ENCODE measurements around the gene FBXW10B.
"Not testable (repeated sequence)": the region's sequence is repeated elsewhere in the genome, so short reads cannot be mapped to it uniquely, and the experiment has no call there.

FBXW10B gene, protein sequence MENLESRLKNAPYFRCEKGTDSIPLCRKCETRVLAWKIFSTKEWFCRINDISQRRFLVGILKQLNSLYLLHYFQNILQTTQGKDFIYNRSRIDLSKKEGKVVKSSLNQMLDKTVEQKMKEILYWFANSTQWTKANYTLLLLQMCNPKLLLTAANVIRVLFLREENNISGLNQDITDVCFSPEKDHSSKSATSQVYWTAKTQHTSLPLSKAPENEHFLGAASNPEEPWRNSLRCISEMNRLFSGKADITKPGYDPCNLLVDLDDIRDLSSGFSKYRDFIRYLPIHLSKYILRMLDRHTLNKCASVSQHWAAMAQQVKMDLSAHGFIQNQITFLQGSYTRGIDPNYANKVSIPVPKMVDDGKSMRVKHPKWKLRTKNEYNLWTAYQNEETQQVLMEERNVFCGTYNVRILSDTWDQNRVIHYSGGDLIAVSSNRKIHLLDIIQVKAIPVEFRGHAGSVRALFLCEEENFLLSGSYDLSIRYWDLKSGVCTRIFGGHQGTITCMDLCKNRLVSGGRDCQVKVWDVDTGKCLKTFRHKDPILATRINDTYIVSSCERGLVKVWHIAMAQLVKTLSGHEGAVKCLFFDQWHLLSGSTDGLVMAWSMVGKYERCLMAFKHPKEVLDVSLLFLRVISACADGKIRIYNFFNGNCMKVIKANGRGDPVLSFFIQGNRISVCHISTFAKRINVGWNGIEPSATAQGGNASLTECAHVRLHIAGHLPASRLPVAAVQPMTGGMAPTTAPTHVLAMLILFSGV

DNA sequence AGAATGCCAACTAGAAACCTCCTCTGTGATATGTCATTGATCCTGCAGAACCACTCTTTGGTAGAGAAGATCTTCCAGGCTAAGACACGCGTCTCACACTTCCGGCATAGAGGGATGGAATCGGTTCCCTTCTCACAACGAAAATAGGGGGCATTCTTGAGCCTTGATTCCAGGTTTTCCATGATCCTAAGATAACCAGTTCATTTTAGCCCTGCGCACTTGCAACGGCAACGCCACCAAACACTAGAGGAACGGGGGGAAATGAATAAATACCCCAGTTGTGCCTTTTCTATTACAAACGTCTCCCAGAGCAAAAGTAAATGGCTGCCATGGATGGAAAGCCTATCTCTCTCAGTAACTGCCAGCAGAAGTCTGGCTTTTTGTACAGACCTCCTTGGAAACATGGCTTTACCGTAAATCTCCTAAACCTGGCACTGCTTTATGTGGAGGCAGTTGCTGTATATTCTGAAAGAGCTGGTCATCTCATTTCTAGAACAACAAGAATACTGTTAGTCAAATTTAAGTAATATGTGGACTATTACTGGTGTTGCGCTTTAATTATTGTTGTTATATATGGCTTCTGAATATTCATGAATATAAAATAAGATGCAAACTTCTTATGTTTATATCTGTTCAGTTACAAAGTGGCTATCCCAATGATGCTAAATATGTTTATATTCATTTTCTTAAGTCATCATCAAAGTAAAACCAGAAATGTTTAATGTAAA, at the start of gene FBXW10B:
Gene FBXW10B (minus strand): TSS at position 374 of the 728 bp plus-strand sequence. CDS start 192 bp downstream, at position 182.
- DNase-seq (ENCODE audit: low read depth in 3 of 3): not testable (repeated sequence)

DNA sequence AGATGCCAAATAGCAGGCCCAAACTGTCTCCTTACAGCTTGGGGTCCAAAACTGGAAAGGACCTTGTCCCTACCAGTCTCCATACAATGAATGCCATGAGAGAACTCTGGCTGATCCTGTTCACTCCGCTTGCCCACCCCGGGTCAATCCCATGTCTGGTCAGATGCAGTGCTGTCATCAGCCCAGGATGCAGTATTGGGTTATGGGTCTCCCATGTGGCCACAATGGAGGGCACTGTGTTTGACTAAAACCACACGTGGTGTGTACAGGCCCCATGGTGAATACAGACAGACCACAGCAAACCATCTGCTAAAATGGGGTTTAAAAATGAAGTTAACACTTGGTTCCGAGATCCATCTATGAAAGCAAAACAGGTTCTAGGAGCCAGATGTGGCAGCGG, 44.2 kb upstream of the FBXW10B start:
- DNase-seq (ENCODE audit: low read depth in 3 of 3): no peak

DNA sequence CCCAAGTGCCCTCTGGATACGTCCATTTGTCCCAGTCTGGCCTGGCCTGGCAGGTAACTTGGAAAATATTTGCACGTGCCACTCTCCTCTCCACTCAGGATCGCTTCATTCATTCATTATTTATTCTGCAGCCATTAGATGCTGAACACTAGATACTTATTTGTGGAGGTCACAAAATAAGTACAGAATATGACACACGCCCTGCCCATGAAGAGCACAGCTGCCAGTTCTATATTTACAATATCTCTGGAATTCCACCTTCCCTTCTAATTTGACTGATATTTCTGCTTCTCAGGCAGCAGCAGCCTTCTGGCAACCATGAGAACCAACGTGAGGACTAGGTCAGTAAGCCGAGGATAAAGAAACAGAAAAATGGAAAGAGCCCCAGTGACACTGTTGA, 43.7 kb upstream of the FBXW10B start:
- DNase-seq (ENCODE audit: low read depth in 3 of 3): no peak

DNA sequence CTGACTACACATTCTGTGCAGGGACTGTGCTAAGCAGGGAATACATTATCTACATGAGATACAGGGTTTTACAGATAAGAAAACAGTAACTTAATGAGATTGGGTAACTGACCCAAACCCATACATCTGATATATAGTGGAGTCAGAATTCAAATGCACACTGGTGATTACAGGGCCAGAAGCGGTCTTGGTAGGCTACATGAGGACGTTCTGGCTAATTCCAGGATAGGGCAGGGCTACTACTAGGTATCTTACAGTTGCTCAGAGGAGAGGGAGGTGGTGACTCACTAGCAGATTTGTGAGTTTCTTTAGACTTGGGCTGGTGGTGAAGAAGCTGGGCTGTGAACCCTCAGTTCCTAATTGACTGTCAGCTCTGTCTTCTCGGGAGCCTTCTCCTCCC, 43.2 kb upstream of the FBXW10B start:
- DNase-seq (ENCODE audit: low read depth in 3 of 3): no peak

DNA sequence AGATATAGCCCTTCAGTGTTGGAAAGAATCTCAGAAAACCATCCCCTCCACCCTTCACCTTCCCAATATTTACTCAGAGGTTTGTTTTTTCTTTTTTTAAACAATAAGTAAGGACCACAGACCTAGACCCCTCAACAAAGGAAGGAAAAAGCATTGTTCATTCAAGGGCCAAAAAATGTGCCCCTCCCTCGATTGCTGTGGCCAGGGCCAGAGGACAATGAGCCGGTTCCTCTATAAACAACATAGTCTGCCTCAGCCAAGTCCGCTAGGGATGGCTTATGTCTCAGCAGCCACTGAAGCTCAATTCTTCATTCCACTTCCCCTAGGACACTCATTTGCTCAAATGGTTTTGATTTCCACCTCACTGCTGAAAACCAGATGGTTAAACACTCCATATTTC, 40.6 kb upstream of the FBXW10B start:
- no peak for DNase-seq (ENCODE audit: low read depth in 3 of 3)

DNA sequence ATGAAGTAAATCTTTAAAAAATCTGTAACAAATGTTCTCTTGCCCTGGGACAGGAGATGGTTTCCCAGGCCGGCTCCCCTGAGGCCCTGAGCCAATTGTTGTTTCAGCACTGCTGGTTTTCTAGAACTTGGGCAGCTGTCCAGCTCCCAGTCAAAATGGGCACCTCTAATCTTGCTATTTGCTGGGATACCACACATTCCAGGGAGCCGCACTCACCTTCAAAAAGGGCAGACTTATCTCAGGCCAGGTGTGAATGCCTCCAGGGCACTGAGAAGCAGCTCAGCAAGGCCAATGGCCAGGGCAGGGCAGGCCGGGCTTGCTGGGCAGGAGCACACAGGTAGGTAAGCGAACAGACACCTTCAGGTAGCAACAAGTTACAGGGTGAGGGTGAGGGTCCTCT, 40.2 kb upstream of the FBXW10B start:
- DNase-seq (ENCODE audit: low read depth in 3 of 3): no peak

DNA sequence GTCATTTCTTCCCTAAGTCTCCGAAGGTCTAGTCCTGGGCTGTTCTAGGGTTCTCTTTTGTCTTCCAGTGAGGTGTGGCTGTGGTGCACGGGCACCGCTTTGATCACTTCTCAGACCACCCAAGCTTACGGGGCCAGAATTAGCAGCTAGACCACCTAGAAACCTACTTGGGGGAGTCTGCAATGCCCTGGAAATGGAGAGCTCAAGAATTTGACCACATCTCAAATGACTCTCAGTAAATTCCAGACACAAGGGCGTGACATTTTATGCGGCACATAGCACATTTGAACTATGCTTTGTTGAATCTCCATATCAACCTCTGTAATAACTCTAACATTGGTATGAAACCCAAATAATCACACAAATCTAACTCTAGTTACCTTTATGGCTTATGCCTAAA, 39.7 kb upstream of the FBXW10B start:
- no peak for DNase-seq (ENCODE audit: low read depth in 3 of 3)

DNA sequence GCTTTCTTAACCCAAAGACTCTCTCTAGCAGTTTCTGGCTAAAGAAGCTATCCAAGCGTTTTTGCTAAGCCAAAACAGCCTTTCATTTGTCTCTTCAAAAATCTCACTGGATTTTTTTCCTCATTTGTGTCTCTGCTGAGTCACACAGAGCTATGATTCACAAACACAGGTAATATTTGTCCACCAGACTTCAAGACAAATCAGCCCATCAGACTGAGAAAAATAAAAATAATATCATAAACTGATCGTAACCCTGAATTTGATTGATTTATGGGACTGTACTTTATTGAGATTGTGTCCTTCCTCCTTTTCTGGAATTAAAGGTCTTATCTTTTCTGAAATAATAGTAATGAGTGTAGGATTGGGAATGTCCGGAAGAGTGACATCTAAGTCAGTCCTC, 38.8 kb upstream of the FBXW10B start:
- DNase-seq (ENCODE audit: low read depth in 3 of 3): no peak

DNA sequence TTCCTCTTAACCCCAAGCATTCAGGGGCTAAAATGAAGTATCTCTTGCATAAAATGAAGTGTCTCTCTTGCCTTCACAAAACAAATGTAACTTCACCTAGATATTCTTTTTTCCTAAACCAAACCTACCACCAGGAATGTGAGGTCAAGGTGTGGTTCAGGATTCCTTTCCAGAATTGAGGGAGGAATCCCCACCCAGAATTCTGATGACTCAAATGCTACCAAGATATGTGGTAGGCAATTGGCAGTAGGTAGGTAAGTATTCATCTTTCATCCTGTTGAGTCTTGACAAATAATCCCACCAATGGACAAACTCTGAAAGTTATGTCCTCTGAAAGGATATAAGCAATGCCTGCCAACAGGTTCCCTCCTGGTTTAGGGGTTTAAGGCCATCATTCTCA, 38.4 kb upstream of the FBXW10B start:
- no peak for DNase-seq (ENCODE audit: low read depth in 3 of 3)

DNA sequence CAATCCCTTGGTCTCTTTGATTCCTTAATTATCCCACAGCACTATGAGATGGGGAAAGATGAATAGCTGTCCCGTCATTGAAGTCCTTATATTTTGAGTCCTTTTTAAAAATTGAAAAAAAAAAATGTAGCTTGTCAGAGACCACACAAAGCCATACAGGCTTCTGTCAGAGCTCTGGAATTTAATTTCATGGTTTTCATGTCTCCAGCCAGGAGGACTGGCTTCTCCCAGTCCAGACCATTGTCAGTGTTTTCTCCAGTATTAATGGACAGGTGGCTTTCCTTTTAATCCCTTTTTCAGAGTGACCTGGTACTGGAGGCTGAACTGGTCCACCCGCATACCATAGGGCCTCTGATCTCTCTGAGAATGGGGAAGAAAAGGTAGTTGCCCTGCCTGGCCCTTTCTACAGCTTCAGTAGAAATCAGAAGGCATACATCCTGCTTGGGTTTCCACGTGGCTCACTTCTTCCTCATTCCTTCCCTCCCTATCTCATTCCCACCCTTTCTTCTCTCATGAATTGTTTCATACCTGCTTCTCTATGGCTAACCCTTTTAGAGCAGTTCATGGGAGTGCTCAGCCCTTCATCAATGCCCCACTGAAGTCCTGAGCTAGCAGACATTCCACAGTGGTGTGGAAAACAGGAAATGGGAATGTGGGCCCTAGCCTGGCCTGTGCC, 35.5 kb upstream of the FBXW10B start:
- no peak for DNase-seq (ENCODE audit: low read depth in 3 of 3)

DNA sequence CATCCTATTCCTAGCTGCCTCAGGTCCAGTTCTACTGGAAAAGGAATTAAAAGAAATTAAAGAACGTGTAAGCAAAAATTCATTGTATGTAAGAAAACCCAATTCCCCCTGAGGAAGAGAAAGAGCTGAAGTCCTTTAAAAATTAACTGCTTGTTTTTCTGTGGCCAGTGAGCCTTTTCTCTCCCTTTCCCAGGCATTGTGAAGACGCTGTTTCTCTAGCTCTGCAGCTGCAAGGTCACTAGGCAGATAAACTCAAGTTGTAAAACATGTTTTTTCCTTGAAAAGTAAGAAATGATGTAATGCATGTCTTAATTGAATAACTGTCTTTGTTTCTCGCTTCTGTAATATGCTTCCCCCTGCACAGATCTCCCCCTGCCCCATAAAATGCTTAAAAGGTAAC, 34.9 kb upstream of the FBXW10B start:
- not testable (repeated sequence) for DNase-seq (ENCODE audit: low read depth in 3 of 3)

DNA sequence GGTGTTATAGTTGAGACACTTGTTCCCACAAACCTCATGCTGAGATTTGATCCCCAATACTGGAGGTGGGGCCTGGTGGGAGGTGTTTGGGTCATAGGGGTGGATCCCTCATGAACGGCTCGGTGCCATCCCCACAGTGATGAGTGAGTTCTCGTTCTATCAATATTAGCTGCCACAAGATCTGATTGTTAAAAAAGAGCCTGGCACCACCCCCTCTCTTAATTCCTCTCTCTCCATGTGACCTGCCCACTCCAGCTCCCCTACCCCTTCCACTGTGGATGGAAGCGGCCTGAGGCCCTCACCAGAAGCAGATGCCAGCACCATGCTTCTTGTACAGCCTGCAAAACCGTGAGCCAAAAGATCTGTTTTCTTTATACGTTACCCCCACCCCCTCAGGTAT, 33.5 kb upstream of the FBXW10B start:
- DNase-seq (ENCODE audit: low read depth in 3 of 3): no peak

DNA sequence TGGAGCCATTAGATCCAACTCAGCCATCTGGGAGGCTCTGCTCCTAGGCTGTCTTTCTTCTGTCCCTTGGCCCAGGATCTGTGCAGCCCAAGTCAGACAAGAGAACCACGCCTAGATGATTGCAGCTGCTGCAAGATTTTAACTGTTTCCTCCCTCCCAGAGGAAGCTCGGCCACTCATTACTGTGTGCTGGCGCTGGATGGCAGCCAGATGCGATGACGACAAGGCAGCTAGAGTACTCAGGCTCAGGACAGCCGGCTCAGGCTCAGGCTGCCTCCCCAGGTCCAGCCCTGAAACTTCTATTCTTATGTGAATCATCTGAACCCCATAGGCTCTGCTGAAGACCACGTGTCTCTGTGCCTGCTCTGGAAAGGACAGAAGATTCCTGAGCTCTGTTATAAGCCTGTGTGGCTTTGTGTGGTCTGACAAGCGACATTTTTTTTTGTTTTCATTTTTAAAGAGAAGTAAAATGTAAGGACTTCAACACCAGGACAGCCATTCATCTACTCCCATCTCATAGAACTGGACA, 32.1 kb upstream of the FBXW10B start:
- peak in 1 of 3 donors; percentile 8 for DNase-seq (ENCODE audit: low read depth in 3 of 3)

DNA sequence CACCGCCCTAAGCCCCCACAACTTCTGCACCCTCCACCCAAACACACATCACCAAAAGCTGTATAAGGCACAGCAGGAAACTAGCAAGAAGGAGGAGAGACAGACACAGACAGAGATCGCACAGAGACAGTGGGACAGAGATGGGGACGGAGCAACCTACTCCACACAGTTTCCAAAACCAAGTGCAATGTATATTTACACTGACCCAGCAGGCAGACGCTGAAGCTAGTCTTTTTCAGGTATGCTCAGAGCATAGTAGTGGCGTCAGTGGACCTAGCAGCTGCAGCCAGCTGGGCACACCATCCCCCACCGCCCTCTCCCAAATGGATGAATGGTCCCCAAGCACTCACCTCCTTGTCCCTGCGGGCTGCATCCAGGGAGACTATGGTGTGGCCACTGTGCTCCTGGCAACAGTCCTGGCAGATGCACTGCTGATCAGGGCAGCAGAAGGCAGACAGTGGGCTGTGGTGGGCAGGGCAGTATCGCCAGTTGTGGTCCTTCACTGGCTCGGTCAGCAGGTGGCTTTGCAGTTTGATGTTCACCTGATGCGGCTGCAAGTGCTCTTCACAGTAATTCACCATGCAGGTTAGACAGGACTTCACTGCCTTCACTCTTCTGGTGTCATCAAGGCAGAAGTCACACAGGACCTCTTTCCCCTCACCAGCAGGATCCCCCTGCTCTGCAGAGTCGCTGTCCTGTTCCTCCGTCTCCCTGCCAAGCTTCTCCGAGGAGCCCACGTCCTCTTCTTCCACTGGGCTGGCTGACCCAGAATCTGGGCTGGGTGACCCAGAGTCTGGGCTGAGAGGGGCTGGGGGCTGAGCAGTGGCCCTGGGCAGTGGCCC, 31.5 kb upstream of the FBXW10B start:
- DNase-seq (ENCODE audit: low read depth in 3 of 3): no peak

DNA sequence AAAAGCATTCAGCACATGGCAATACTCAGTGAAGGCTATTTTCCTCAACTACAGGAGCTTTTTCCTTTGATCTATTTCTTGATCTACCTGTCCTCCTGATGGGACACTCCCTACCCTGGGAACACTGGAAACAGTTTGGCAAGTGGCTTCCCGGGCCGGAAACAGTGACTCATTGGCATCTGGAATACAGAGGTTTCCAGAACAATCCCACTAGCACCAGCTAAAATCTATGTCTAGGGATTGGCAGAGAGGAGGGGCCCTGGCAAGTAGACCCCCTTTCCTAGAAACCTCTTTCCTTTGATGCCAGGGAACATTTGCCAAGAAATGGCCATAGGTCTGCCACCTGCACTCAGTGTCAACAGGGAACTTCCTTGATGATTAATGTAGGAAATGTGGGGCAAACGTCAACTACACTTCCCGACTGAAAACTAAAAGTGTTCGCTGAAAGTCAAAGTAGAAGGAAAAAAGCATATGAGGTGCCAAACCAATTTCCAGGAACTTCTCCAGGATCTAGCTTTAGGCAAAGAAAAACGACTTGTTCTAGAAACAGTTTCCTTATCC, 30.4 kb upstream of the FBXW10B start:
- no peak for DNase-seq (ENCODE audit: low read depth in 3 of 3)

DNA sequence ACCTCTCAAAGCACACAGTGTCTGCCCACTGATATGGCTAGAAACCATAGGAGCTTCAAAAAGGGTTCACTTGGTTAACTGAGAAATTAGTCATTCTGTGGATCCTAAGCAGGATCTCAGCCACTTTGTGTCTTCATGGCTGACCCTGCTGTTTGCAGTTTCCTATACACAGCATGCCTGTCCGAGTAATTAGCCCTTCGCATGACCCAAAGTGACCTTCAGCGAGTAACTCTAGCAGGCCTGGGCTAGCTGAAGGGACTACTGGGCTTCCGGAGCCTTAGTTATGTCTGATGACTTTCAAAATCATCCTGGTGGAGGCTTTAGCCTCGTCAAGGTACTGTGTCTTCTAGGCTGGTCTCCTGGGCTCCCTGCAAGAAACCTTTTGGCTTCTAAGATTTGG, 28.9 kb upstream of the FBXW10B start:
- DNase-seq (ENCODE audit: low read depth in 3 of 3): no peak

DNA sequence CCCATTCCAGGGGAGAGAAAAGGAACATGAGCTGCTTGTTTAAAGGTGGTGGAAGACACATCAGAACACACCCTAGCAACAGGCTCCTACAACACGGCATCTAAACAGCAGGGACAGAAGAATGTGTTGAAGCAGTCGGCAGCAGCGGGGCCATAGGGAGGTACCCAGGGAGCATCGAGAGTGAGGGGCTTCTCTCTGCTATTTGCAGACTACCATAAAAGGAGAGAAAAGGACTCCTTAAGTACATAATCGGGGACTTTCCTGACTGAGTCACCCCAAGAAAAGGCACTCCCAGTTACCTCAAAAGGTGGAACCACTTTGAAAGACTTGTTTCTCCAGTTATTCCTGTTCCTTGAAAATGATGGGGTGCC, 26.4 kb upstream of the FBXW10B start:
- not testable (repeated sequence) for DNase-seq (ENCODE audit: low read depth in 3 of 3)

DNA sequence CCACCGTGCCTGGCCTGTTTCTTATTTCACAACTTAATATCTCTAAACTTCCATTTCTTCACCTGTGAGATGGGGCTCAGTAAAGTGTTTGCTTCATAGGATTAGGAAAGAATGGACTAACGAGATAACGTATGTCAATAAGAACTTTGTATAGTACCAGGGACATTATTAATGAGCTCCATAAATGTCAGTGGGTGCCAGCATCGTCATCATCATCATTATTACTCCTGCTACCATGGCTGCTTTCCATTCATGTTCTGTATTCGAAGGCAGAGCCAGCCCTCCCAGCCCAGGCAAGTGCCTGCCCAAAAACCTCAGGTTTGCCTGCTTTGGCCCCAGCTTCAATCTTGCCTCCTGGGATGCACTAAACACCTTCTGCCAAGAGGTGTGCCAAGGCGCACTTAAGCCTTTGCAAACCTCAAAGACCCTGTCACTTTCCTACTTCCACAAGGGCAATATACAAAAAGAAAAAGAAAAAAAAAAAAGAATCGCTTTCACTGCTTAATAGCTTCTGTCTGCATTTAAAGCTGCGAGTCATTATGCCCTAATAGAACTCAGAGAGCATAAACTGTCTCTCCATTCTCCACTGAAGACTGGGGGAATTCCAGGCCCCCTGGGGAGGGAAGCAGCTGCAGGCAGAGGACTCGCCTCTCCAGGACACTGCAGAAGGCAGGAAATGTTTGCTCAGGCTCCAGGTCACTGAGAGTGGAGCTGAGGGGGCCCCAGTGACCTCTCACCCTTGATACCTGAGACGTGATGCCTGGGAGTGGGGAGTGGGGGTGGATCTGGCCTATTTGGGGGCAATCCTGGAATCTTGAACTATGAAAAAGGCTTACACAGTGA, 25.8 kb upstream of the FBXW10B start:
- not testable (repeated sequence) for DNase-seq (ENCODE audit: low read depth in 3 of 3)

DNA sequence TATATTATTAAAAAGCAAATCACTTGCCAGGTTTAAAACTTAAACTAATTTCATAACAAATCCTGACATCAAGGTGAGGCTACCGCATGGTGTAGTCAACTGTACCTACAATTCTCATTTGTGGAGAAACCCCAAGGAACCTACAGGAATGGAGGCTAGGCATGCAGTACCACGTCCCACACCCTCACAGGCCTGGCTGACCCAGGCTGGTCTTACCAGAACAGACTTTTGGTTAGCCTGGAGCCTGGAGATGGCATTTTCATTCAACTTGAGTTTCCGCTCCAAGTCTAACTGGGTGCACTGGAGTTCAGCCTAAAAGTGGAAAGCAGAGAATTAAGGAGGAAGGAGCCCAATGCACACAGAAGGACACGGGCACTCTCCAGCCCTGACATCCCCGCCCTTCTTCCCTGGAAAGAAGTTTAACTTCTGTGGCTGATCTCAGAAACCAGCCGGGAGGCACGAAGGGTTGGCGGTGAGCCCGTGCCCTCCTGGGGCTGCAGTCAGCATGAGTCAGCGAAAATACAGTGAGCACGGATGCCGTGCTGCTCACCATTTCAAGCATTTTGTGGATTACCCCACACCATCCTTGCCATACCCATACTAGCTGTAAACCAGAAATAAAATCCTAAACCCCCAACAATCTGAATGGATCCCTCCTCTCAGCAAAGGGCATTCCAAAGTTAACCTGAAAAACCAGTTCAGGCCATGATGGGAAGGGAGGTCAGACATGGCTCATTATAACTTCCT, 23.2 kb upstream of the FBXW10B start:
- DNase-seq (ENCODE audit: low read depth in 3 of 3): not testable (repeated sequence)
